Panc1 (cell line): Measurements from ENCODE around the gene RSRC2. TPM values are rescaled to one million over a fixed set of nuclear protein-coding genes. Genes with fewer than 3 reads are reported as not detected.

ENCODE experiments used
- ATAC-seq: fragments of 200-7000 bp; cut with Tn5 transposase; 2 replicates; pipeline ENCODE4 v1.9.1; 2020; ENCODE audit warnings: mild to moderate bottlenecking, moderate library complexity
- BruUV-seq: library from RNA; stranded (reverse); fragments of 400-500 nt; replicated peaks from 2 replicates; lab custom pipeline; 2021; lab: Mats Ljungman, UMichigan
- CTCF ChIA-PET: fragments of 300-600 bp; sonication (Branson Sonifier 250); formaldehyde crosslinking; loops from one replicate; lab custom pipeline; 2022; ENCODE audit warnings: antibody characterized with exemption; lab: Charles Lee
- POLR2A ChIA-PET: fragments of 300-600 bp; sonication (Branson Sonifier 250); formaldehyde crosslinking; loops from one replicate; lab custom pipeline; 2022; ENCODE audit warnings: antibody characterized with exemption; lab: Charles Lee
- DNase-seq: peaks from one replicate; pipeline ENCODE4 v3.0.0-alpha.2; 2010; ENCODE audit warnings: low read depth, low spot score
- H3K27ac ChIP-seq: 2 replicates; pipeline ENCODE4 v1.5.1; 2011; ENCODE audit warnings: mild to moderate bottlenecking, low read length, inconsistent platforms
- H3K27me3 ChIP-seq: fragments of 200-500 bp; sonication (Bioruptor generic); 2 replicates; pipeline ENCODE4 v1.6.0; 2014; ENCODE audit warnings: low read length, inconsistent platforms; ENCODE audit not compliant: control insufficient read depth, insufficient read depth
- H3K36me3 ChIP-seq: fragments of 200-500 bp; sonication (Bioruptor generic); 2 replicates; pipeline ENCODE4 v1.5.1; 2014; ENCODE audit warnings: inconsistent platforms, mild to moderate bottlenecking, low read length, moderate library complexity; ENCODE audit not compliant: control insufficient read depth, insufficient read depth
- H3K4me1 ChIP-seq: 2 replicates; pipeline ENCODE4 v1.5.1; 2011; ENCODE audit warnings: inconsistent platforms, mild to moderate bottlenecking, low read length, moderate library complexity; ENCODE audit not compliant: control insufficient read depth, insufficient read depth
- H3K4me3 ChIP-seq, 2 experiments: 2 replicates each; pipeline ENCODE4 v1.5.1; 2011 to 2012; ENCODE audit warnings: low read depth in 2 of 2, low read length in 2 of 2, mild to moderate bottlenecking in 2 of 2, inconsistent platforms in 1 of 2, moderate library complexity in 1 of 2
- H3K9me3 ChIP-seq: fragments of 200-500 bp; sonication (Bioruptor generic); 2 replicates; pipeline ENCODE4 v1.5.1; 2014; ENCODE audit warnings: low read depth, mild to moderate bottlenecking, inconsistent platforms, low read length, moderate library complexity; ENCODE audit not compliant: control insufficient read depth, insufficient read depth
- POLR2AphosphoS5 ChIP-seq: IDR thresholded peaks from 2 replicates; pipeline ENCODE4 v1.6.1; 2012; ENCODE audit warnings: mild to moderate bottlenecking, low read depth, low read length, moderate library complexity
- REST ChIP-seq, 2 experiments: IDR thresholded peaks; 2 replicates each; pipeline ENCODE4 v1.6.1; 2011 to 2012; ENCODE audit warnings: low read depth in 2 of 2, control low read depth in 1 of 2, low read length in 1 of 2, mild to moderate bottlenecking in 1 of 2, moderate library complexity in 1 of 2; ENCODE audit not compliant: insufficient read depth in 1 of 2
- SIN3A ChIP-seq: IDR thresholded peaks from 2 replicates; pipeline ENCODE4 v1.6.1; 2012; ENCODE audit warnings: low read depth, mild to moderate bottlenecking, low read length, moderate library complexity, borderline replicate concordance; ENCODE audit not compliant: insufficient read depth
- TCF7L2 ChIP-seq: IDR thresholded peaks from 2 replicates; pipeline ENCODE4 v1.6.1; 2011; ENCODE audit warnings: mild to moderate bottlenecking, low read depth, low read length, inconsistent platforms
- in situ Hi-C: cut with HindIII; loops from 2 replicates; pipeline ENCODE4 v1.10.0; 2016; ENCODE audit warnings: low sequenced_read_pairs, low pct_unique_long_range_greater_than_20kb
- intact Hi-C: fragments of 100-400 bp; cut with micrococcal nuclease; formaldehyde crosslinking; loops from one replicate; pipeline ENCODE4 v1.10.0; 2022; ENCODE audit not compliant: unreplicated experiment
- total RNA-seq: library from RNA; stranded (reverse); gene quantifications from one replicate; pipeline ENCODE4 v1.2.1, GENCODE V29; 2021; ENCODE audit not compliant: unreplicated experiment
- TF ChIP-seq, protein P1 (sequence below): fragments of 450-650 bp; IDR thresholded peaks from 2 replicates; pipeline ENCODE4 v1.5.1; 2017; ENCODE audit warnings: mild to moderate bottlenecking

Gene RSRC2
- total RNA-seq, 1 experiment from 2014 or later = 57.8 TPM

- ATAC-seq (no peak), DNase-seq (no peak)
- Histone ChIP-seq H3K36me3 (peaks cover 47% of the 10 kb centered on the region), H3K27me3 (no peaks in the 10 kb centered on the region), H3K4me3 (no peak overlapping the region), H3K4me1 (no peaks in the 10 kb centered on the region), H3K27ac (no peak overlapping the region), H3K9me3 (no peaks in the 10 kb centered on the region)
- no TSS peak for BruUV-seq
- ChIA-PET CTCF (no interaction called here), POLR2A (no interaction called here)
- intact Hi-C loops = no loop called here
- TF ChIP-seq POLR2AphosphoS5 (no peak), REST (IDR thresholded peaks at IDR 0.05; ENCODE audit: insufficient read depth in 1 of 2, low read depth in 2 of 2, low read length in 1 of 2) (no peak), SIN3A (no peak), TCF7L2 (no peak)
- TF ChIP-seq, protein P1, sequence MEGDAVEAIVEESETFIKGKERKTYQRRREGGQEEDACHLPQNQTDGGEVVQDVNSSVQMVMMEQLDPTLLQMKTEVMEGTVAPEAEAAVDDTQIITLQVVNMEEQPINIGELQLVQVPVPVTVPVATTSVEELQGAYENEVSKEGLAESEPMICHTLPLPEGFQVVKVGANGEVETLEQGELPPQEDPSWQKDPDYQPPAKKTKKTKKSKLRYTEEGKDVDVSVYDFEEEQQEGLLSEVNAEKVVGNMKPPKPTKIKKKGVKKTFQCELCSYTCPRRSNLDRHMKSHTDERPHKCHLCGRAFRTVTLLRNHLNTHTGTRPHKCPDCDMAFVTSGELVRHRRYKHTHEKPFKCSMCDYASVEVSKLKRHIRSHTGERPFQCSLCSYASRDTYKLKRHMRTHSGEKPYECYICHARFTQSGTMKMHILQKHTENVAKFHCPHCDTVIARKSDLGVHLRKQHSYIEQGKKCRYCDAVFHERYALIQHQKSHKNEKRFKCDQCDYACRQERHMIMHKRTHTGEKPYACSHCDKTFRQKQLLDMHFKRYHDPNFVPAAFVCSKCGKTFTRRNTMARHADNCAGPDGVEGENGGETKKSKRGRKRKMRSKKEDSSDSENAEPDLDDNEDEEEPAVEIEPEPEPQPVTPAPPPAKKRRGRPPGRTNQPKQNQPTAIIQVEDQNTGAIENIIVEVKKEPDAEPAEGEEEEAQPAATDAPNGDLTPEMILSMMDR = no peak
- in situ Hi-C loops = no loop called here
Measured at GRCh38 chr12:122547330-122547729, 20.6 kb upstream of the RSRC2 start.

- ATAC-seq (no peak), DNase-seq (no peak)
- H3K27ac ChIP-seq = no peak overlapping the region
- intact Hi-C loops (no loop called here), in situ Hi-C loops (no loop called here)
- CTCF ChIA-PET = interaction anchor here (0.7 kb wide), 1 partner anchor 146 kb away, joined by 7 read pairs; no protein-coding TSS in a partner anchor
- H3K4me1 ChIP-seq = no peaks in the 10 kb centered on the region
- no peak overlapping the region for H3K4me3 ChIP-seq
- H3K9me3 ChIP-seq = no peaks in the 10 kb centered on the region
- POLR2A ChIA-PET = no interaction called here
- TF ChIP-seq TCF7L2 = no peak
- no peak for TF ChIP-seq SIN3A
- TF ChIP-seq POLR2AphosphoS5 = no peak
- no peak for TF ChIP-seq REST (IDR thresholded peaks at IDR 0.05; ENCODE audit: insufficient read depth in 1 of 2, low read depth in 2 of 2, low read length in 1 of 2)
- TF ChIP-seq, protein P1 = no peak
- no TSS peak for BruUV-seq
- peaks cover 38% of the 10 kb centered on the region for H3K36me3 ChIP-seq
- H3K27me3 ChIP-seq = no peaks in the 10 kb centered on the region
Measured at GRCh38 chr12:122545855-122546254, 19.1 kb upstream of the RSRC2 start.
